Thymus (tissue), 11 donors: ENCODE data around the gene MED27. TPM values are rescaled to one million over a fixed set of nuclear protein-coding genes. Genes with fewer than 3 reads are reported as not detected.

Source experiments
- DNase-seq, 9 donors: peaks; one replicate each; pipeline ENCODE4 v3.0.0-alpha.2; 2013; ENCODE audit warnings: low spot score in 9 of 9, low read depth in 6 of 9, missing footprints in 1 of 9
- H3K27ac ChIP-seq, 2 donors: one replicate each; pipeline ENCODE4 v1.5.1; 2013; ENCODE audit warnings: control low read depth in 1 of 2, low read depth in 1 of 2, low read length in 1 of 2, mild to moderate bottlenecking in 1 of 2, moderate library complexity in 1 of 2
- H3K27me3 ChIP-seq, 2 donors: one replicate each; pipeline ENCODE4 v1.5.1; 2013; ENCODE audit warnings: low read length in 1 of 2; ENCODE audit not compliant: control insufficient read depth in 2 of 2, insufficient read depth in 1 of 2
- H3K36me3 ChIP-seq, 2 donors: one replicate each; pipeline ENCODE4 v1.5.1; 2013; ENCODE audit warnings: low read length in 1 of 2, mild to moderate bottlenecking in 1 of 2, moderate library complexity in 1 of 2; ENCODE audit not compliant: control insufficient read depth in 2 of 2, insufficient read depth in 2 of 2
- H3K4me1 ChIP-seq, 2 donors: one replicate each; pipeline ENCODE4 v1.5.1; 2013; ENCODE audit warnings: low read length in 2 of 2; ENCODE audit not compliant: control insufficient read depth in 2 of 2, insufficient read depth in 2 of 2
- H3K4me3 ChIP-seq, 2 donors: one replicate each; pipeline ENCODE4 v1.5.1; 2013; ENCODE audit warnings: low read length in 2 of 2, control low read depth in 1 of 2, mild to moderate bottlenecking in 1 of 2
- H3K9me3 ChIP-seq, 2 donors: one replicate each; pipeline ENCODE4 v1.5.1; 2013; ENCODE audit warnings: low read length in 1 of 2, mild to moderate bottlenecking in 1 of 2; ENCODE audit not compliant: control insufficient read depth in 2 of 2, insufficient read depth in 1 of 2
- WGBS: extraction: QIAGEN DNeasy Blood & Tissue Kit; methylation state at CpG from one replicate; pipeline ENCODE4 v1.1.7; 2013; 5-methylcytosine and 5-hydroxymethylcytosine counted together
- polyA plus RNA-seq: library from polyadenylated mRNA; stranded (reverse); fragments of 200-250 nt; gene quantifications from one replicate; pipeline ENCODE4 v1.2.3, GENCODE V29; 2013
- total RNA-seq: library from RNA; stranded (reverse); fragments of 120-200 nt; gene quantifications from one replicate; pipeline ENCODE4 v1.2.4, GENCODE V29; 2013
- donor health status: healthy.

Gene MED27
- total and polyA plus RNA-seq, 2 donors: 27.2 to 31.0 TPM

GRCh38 chr9:131827821-131828369, 251.8 kb downstream of the MED27 start:
- Histone ChIP-seq H3K9me3 (no peaks in the 10 kb centered on the region), H3K4me3 (no peak overlapping the region), H3K27ac (no peak overlapping the region), H3K36me3 (no peaks in the 10 kb centered on the region), H3K27me3 (peaks cover 0 to 22% of the 10 kb centered on the region in 2 donors), H3K4me1 (peaks cover 0 to under 1% of the 10 kb centered on the region in 2 donors)
- DNase-seq: no peak
- WGBS: 86% methylated on average over 21 of the region's 21 CpGs

DNA sequence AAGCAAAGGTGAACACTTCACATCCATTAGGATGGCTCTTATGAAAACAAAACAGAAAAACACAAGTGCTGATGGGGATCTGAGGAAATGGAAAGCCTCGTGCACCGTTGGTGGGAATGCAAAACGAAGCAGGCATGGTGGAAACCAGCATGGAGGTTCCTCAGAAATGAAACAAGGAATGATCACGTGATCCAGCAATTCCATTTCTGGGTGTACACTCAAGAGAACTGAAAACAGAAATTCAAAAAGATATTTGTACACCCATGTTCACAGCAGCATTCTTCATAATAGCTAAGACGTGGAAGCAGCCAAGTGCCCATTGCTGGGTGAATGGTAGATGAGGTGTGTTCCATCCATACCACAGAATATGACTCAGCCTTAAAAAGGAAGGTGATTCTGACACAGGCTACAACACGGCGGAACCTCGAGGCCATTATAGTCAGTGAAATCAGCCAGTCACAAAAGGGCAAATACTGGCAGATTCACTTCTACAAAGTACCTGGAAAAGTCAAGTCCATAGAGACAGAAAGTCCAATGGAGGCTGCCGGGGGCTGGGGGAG, 252.6 kb downstream of the MED27 start:
- H3K27ac ChIP-seq: no peak overlapping the region
- peaks cover 0 to 22% of the 10 kb centered on the region in 2 donors for H3K27me3 ChIP-seq
- 75% methylated on average over 9 of the region's 9 CpGs for WGBS
- H3K9me3 ChIP-seq: no peaks in the 10 kb centered on the region
- no peaks in the 10 kb centered on the region for H3K4me1 ChIP-seq
- no peaks in the 10 kb centered on the region for H3K36me3 ChIP-seq
- DNase-seq: no peak
- H3K4me3 ChIP-seq: no peak overlapping the region

DNA sequence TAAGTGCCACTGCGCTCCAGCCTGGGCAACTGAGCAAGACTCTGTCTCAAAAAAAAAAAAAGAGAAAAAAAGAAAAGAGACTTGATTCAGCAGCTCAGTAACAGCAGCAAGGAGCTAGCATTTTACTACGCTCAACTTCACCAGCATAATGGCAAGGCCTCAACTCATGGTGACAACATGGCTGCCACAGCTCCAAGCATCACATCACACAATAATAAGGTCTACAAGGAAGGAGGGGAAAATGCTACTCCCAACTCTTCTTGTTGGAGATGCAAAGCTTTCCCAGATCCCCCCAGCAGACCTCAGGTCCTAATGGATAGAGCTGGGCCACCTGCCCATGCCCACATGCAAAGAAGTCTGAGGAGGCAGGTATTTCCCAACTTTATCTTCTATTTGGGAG, 253.6 kb downstream of the MED27 start:
- H3K4me1 ChIP-seq: no peaks in the 10 kb centered on the region
- H3K9me3 ChIP-seq: no peaks in the 10 kb centered on the region
- H3K36me3 ChIP-seq: no peaks in the 10 kb centered on the region
- no peak overlapping the region for H3K27ac ChIP-seq
- 98% methylated on average over 2 of the region's 2 CpGs for WGBS
- no peak overlapping the region for H3K4me3 ChIP-seq
- DNase-seq: no peak
- H3K27me3 ChIP-seq: peaks cover 0 to 22% of the 10 kb centered on the region in 2 donors

GRCh38 chr9:131824953-131825495, 254.6 kb downstream of the MED27 start:
- no peak for DNase-seq
- Histone ChIP-seq H3K4me1 (no peaks in the 10 kb centered on the region), H3K9me3 (no peaks in the 10 kb centered on the region), H3K27me3 (peaks cover 0 to 24% of the 10 kb centered on the region in 2 donors), H3K4me3 (no peak overlapping the region), H3K27ac (no peak overlapping the region), H3K36me3 (no peaks in the 10 kb centered on the region)
- WGBS: 91% methylated on average over 15 of the region's 15 CpGs

DNA sequence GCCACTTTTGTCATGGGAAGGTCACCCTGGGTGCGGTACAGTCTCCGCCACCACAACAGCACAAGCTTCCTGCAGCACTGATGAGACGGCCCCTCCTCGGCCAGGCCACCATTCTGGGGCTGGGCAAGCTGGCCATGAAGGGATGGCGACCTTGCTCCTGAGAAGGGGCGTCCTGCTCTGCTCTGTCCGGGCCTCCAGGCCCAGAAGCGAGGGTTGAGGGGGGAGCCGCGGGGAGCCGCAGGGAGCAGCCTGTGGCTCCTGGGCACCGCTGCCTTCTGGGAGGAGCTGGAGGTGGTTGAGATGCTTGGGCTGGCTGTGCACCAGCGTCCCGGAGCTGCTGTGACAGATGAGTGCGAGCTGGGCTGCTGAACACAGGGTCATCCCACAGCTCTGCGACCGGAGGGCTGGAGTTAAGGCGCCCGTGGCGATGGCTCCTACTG, 255.5 kb downstream of the MED27 start:
- Histone ChIP-seq H3K36me3 (no peaks in the 10 kb centered on the region), H3K9me3 (no peaks in the 10 kb centered on the region), H3K4me1 (no peaks in the 10 kb centered on the region), H3K4me3 (no peak overlapping the region), H3K27ac (no peak overlapping the region), H3K27me3 (peaks cover 0 to 24% of the 10 kb centered on the region in 2 donors)
- no peak for DNase-seq
- 79% methylated on average over 20 of the region's 20 CpGs for WGBS

DNA sequence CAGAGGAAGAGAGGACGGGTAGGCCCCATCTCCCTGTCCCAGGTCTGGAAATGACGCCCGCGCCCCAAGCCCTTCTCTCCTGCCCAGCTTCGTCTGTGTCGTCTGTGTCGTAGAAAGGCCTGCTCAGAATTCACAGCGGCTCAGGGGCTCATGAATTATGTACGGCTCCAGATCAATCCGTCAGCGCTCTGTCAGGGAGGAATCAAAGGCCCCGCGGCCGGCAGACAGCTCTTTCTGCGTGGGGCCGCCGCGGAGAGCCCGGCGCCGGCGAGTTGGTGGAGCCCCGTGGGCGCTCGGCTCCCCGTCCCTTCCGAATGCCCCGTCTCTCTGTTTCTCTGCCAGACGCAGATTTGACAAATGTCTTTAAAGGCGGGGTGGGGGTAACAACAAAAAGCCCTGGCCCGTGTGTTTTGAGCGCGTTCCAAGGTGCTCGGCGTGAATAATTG, 255.9 kb downstream of the MED27 start:
- Histone ChIP-seq H3K27me3 (peaks cover 0 to 24% of the 10 kb centered on the region in 2 donors), H3K4me3 (no peak overlapping the region), H3K9me3 (no peaks in the 10 kb centered on the region), H3K36me3 (no peaks in the 10 kb centered on the region), H3K4me1 (no peaks in the 10 kb centered on the region), H3K27ac (no peak overlapping the region)
- DNase-seq: no peak
- 73% methylated on average over 35 of the region's 35 CpGs for WGBS

- Histone ChIP-seq H3K36me3 (no peaks in the 10 kb centered on the region), H3K9me3 (no peaks in the 10 kb centered on the region), H3K27ac (no peak overlapping the region), H3K4me3 (no peak overlapping the region), H3K4me1 (peaks cover 0 to 5% of the 10 kb centered on the region in 2 donors), H3K27me3 (peaks cover 0 to 17% of the 10 kb centered on the region in 2 donors)
- 82% methylated on average over 7 of the region's 7 CpGs for WGBS
- DNase-seq: no peak
These were observed 261.6 kb downstream of the MED27 start for GRCh38 chr9:131818089-131818488.

DNA sequence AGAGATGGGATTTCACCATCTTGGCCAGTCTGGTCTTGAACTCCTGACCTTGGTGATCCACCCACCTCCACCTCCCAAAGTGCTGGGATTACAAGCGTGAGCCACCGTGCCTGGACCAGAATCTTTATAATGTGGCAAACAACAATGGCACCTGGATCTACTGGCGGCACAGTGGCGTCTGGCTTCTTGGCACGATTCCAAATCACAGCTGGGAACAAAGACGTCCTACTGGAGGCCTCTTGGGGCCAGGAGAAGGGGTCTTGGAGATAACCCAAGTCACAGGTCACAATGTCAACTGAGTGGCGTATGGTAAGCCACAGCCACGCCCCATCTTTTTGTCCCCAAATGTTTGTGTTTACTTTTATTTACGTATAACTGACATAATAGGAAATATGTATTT, 262.0 kb downstream of the MED27 start:
- no peak overlapping the region for H3K27ac ChIP-seq
- DNase-seq: no peak
- WGBS: 75% methylated on average over 9 of the region's 9 CpGs
- H3K27me3 ChIP-seq: peaks cover 0 to 15% of the 10 kb centered on the region in 2 donors
- no peaks in the 10 kb centered on the region for H3K36me3 ChIP-seq
- H3K4me3 ChIP-seq: no peak overlapping the region
- H3K4me1 ChIP-seq: peaks cover 0 to 5% of the 10 kb centered on the region in 2 donors
- no peaks in the 10 kb centered on the region for H3K9me3 ChIP-seq

DNA sequence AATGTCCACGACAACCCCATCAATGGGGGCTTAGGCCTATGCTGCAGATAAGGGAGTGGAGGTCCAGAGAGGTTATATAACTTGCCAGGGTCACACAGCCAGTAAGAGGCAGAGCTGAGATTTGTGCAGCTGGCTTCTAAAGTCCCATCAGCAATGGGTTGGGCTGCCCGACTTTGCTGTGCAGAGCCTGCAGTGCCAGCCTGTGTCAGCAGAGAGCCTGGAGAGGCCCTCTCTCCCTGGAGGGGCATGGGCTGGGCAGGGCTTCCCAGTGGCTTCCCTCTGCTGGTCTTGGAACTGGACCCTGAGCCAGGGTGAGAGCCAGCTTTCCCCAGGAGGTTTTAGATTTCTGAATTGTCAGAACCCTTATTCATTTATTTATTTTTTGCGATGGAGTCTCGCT, 262.6 kb downstream of the MED27 start:
- peaks cover 0 to 15% of the 10 kb centered on the region in 2 donors for H3K27me3 ChIP-seq

More for the DNA sequence above, 262.6 kb downstream of the MED27 start:
- no peaks in the 10 kb centered on the region for H3K36me3 ChIP-seq
- no peaks in the 10 kb centered on the region for H3K9me3 ChIP-seq
- no peak overlapping the region for H3K4me3 ChIP-seq
- no peak overlapping the region for H3K27ac ChIP-seq
- 83% methylated on average over 4 of the region's 4 CpGs for WGBS
- peaks cover 0 to 5% of the 10 kb centered on the region in 2 donors for H3K4me1 ChIP-seq
- DNase-seq: no peak
